Activated CD8-positive, alpha-beta memory T cell treated with anti-CD3 and anti-CD28 coated beads for 4 hours (primary cell): ENCODE results near the gene NCAM2.
"Not testable (repeated sequence)": the region's sequence is repeated elsewhere in the genome, so short reads cannot be mapped to it uniquely, and the experiment has no call there.

ENCODE experiments used
- DNase-seq, 2 donors: peaks; one replicate each; pipeline ENCODE4 v3.0.0-alpha.2; 2020; ENCODE audit warnings: low read depth in 2 of 2

The NCAM2 gene

GRCh38 chr21:21324297-21324696, 326.1 kb downstream of the NCAM2 start:
- DNase-seq = no peak

- DNase-seq = no peak
Observed at GRCh38 chr21:21332492-21332891, 334.3 kb downstream of the NCAM2 start.

- no peak for DNase-seq
Observed at GRCh38 chr21:21341041-21341440, 342.8 kb downstream of the NCAM2 start.

- DNase-seq = no peak
Observed at GRCh38 chr21:21345296-21345695, 347.1 kb downstream of the NCAM2 start.

GRCh38 chr21:21345872-21346271, 347.7 kb downstream of the NCAM2 start:
- no peak for DNase-seq

GRCh38 chr21:21366277-21366676, 368.1 kb downstream of the NCAM2 start:
- DNase-seq = no peak

GRCh38 chr21:21367583-21367982, 369.4 kb downstream of the NCAM2 start:
- DNase-seq = no peak

GRCh38 chr21:21373969-21374368, 375.8 kb downstream of the NCAM2 start:
- DNase-seq = no peak

- no peak for DNase-seq
Observed at GRCh38 chr21:21383126-21383525, 384.9 kb downstream of the NCAM2 start.

- no peak for DNase-seq
Observed at GRCh38 chr21:21384977-21385376, 386.8 kb downstream of the NCAM2 start.

GRCh38 chr21:21385404-21385803, 387.2 kb downstream of the NCAM2 start:
- DNase-seq = no peak

GRCh38 chr21:21387916-21388315, 389.7 kb downstream of the NCAM2 start:
- DNase-seq = no peak

- no peak for DNase-seq
Observed at GRCh38 chr21:21394064-21394463, 395.9 kb downstream of the NCAM2 start.

- DNase-seq = no peak
Observed at GRCh38 chr21:21396424-21396823, 398.2 kb downstream of the NCAM2 start.

- no peak for DNase-seq
Observed at GRCh38 chr21:21397464-21397863, 399.3 kb downstream of the NCAM2 start.

- no peak for DNase-seq
Observed at GRCh38 chr21:21401444-21401843, 403.2 kb downstream of the NCAM2 start.

- DNase-seq = not testable (repeated sequence)
Observed at GRCh38 chr21:21402187-21402586, 404.0 kb downstream of the NCAM2 start.

- not testable (repeated sequence) for DNase-seq
Observed at GRCh38 chr21:21404261-21404660, 406.1 kb downstream of the NCAM2 start.

- DNase-seq = no peak
Observed at GRCh38 chr21:21406921-21407320, 408.7 kb downstream of the NCAM2 start.

- no peak for DNase-seq
Observed at GRCh38 chr21:21412096-21412495, 413.9 kb downstream of the NCAM2 start.

GRCh38 chr21:21415741-21416140, 417.5 kb downstream of the NCAM2 start:
- no peak for DNase-seq

- no peak for DNase-seq
Observed at GRCh38 chr21:21434944-21435343, 436.7 kb downstream of the NCAM2 start.

GRCh38 chr21:21436012-21436534, 437.9 kb downstream of the NCAM2 start:
- no peak for DNase-seq

GRCh38 chr21:21439761-21440160, 441.6 kb downstream of the NCAM2 start:
- DNase-seq = no peak
